K562 (cell line): Measurements from ENCODE around the gene CENPP. TPM values are rescaled to one million over a fixed set of nuclear protein-coding genes. Genes with fewer than 3 reads are reported as not detected.
A peak's percentile ranks its signal among the peaks of the same experiment; 100 is the strongest.

Experiments used
- ATAC-seq: fragments of 200-7000 bp; cut with Tn5 transposase; 3 replicates; pipeline ENCODE4 v1.9.1; 2020; ENCODE audit warnings: moderate library complexity
- BruUV-seq: library from RNA; stranded (reverse); fragments of 400-500 nt; replicated peaks from 2 replicates; lab custom pipeline; 2021; lab: Mats Ljungman, UMichigan
- CTCF ChIA-PET: fragments of 300-600 bp; formaldehyde crosslinking; extraction: SDS; loops from one replicate; lab custom pipeline; 2021; ENCODE audit warnings: low intra/inter-chr PET ratio; lab: Yijun Ruan, JAX
- POLR2A ChIA-PET: fragments of 300-600, 350-650 bp; sonication (Branson Sonifier 250); formaldehyde crosslinking; extraction: SDS; loops from one replicate; lab custom pipeline; 2021; ENCODE audit warnings: antibody characterized with exemption, inconsistent platforms; lab: Yijun Ruan, JAX
- DNase-seq, 4 experiments: peaks; one replicate each; pipeline versions ENCODE4 v3.0.0 to v3.0.0-alpha.2; 2011 to 2018; ENCODE audit warnings: low spot score in 3 of 4, mixed read lengths in 3 of 4; ENCODE audit errors: extremely low read depth in 1 of 4
- FAIRE-seq: peaks from 2 replicates; lab custom pipeline; 2011; peaks lifted over from hg19 to GRCh38; lab: Jason Lieb, UNC
- H2AFZ ChIP-seq: 2 replicates; pipeline ENCODE4 v1.6.0; 2011; ENCODE audit warnings: low read depth, low read length, control low read depth, inconsistent platforms
- H3K27ac ChIP-seq: fragments of 200-600 bp; 3 replicates; pipeline ENCODE4 v1.8.0; 2011; ENCODE audit warnings: low read depth, mild to moderate bottlenecking, control low read depth, inconsistent platforms, low read length, moderate library complexity, mixed read lengths; ENCODE audit errors: extremely low read depth
- H3K27me3 ChIP-seq, 2 experiments: fragments of 300-600 bp in 1 of 2; 2 replicates in 1 of 2; 3 replicates in 1 of 2; pipeline versions ENCODE4 v1.6.0 to v1.8.0; 2011; ENCODE audit warnings: inconsistent platforms in 2 of 2, low read length in 2 of 2, mild to moderate bottlenecking in 1 of 2, mixed read lengths in 1 of 2, moderate library complexity in 1 of 2; ENCODE audit not compliant: control insufficient read depth in 2 of 2, insufficient read depth in 2 of 2
- H3K36me3 ChIP-seq: fragments of 300-600 bp; 3 replicates; pipeline ENCODE4 v1.8.0; 2011; ENCODE audit warnings: mild to moderate bottlenecking, low read length, inconsistent platforms; ENCODE audit not compliant: control insufficient read depth, insufficient read depth
- H3K4me1 ChIP-seq, 2 experiments: fragments of 200-600 bp in 1 of 2; replicated peaks in 1 of 2; 2 replicates in 1 of 2; 3 replicates in 1 of 2; pipeline versions ENCODE4 v1.5.1 to v1.8.0; 2011; ENCODE audit warnings: inconsistent platforms in 2 of 2, low read length in 2 of 2, mild to moderate bottlenecking in 1 of 2, mixed read lengths in 1 of 2, moderate library complexity in 1 of 2; ENCODE audit not compliant: control insufficient read depth in 2 of 2, insufficient read depth in 2 of 2
- H3K4me2 ChIP-seq: 2 replicates; pipeline ENCODE4 v1.6.1; 2011; ENCODE audit warnings: low read length, control low read depth, inconsistent platforms, mixed read lengths; ENCODE audit not compliant: insufficient read depth
- H3K4me3 ChIP-seq: fragments of 200-600 bp; sonication (generic), shearing (Covaris generic); 2 replicates; pipeline ENCODE4 v1.5.1; 2016; ENCODE audit warnings: control low read depth, inconsistent platforms
- H3K79me2 ChIP-seq: fragments of 200-600 bp; 3 replicates; pipeline ENCODE4 v1.8.0; 2011; ENCODE audit warnings: low read length, inconsistent platforms; ENCODE audit not compliant: control insufficient read depth, insufficient read depth
- H3K9ac ChIP-seq, 2 experiments: 2 replicates each; pipeline versions ENCODE4 v1.6.0 to v1.6.1; 2011; ENCODE audit warnings: low read depth in 2 of 2, low read length in 2 of 2, control low read depth in 1 of 2, inconsistent platforms in 1 of 2, mild to moderate bottlenecking in 1 of 2, mixed read lengths in 1 of 2; ENCODE audit not compliant: insufficient read depth in 1 of 2
- H3K9me1 ChIP-seq: one replicate; pipeline ENCODE4 v1.6.0; 2011; ENCODE audit warnings: inconsistent platforms, mild to moderate bottlenecking, low read length, moderate library complexity; ENCODE audit not compliant: control insufficient read depth, insufficient read depth
- H3K9me3 ChIP-seq: replicated peaks from 2 replicates; pipeline ENCODE4 v1.5.1; 2011; ENCODE audit warnings: low read depth, low read length, inconsistent platforms; ENCODE audit not compliant: control insufficient read depth, insufficient read depth
- H4K20me1 ChIP-seq: replicated peaks from 2 replicates; pipeline ENCODE4 v1.6.1; 2011; ENCODE audit warnings: low read length, inconsistent platforms, mixed read lengths; ENCODE audit not compliant: control insufficient read depth, insufficient read depth
- ARID1B ChIP-seq: fragments of 450-650 bp; IDR thresholded peaks from 2 replicates; pipeline ENCODE4 v1.6.1; 2016; ENCODE audit warnings: antibody characterized with exemption, mild to moderate bottlenecking, inconsistent platforms
- ATF3 ChIP-seq, 2 experiments: fragments of 450-650 bp in 1 of 2; sonication (generic) in 1 of 2; formaldehyde crosslinking in 1 of 2; IDR thresholded peaks in 1 of 2; conservative IDR thresholded peaks in 1 of 2; 2 replicates each; pipeline versions ENCODE4 v1.6.1 to v1.8.1; 2016 to 2023; ENCODE audit warnings: mild to moderate bottlenecking in 2 of 2, moderate library complexity in 2 of 2, inconsistent platforms in 1 of 2, missing genetic modification reagents in 1 of 2
- CCAR2 ChIP-seq: fragments of 200-400 bp; formaldehyde crosslinking; IDR thresholded peaks from 2 replicates; pipeline ENCODE4 v1.6.1; 2017; ENCODE audit warnings: mild to moderate bottlenecking, low read depth, low read length
- FOXA3 ChIP-seq, 2 experiments: fragments of 450-650 bp in 1 of 2; sonication (generic) in 1 of 2; formaldehyde crosslinking; IDR thresholded peaks in 1 of 2; conservative IDR thresholded peaks in 1 of 2; 2 replicates each; pipeline versions ENCODE4 v1.4.0 to v1.8.0; 2020 to 2022; ENCODE audit warnings: mild to moderate bottlenecking in 2 of 2, missing genetic modification reagents in 1 of 2
- MNT ChIP-seq, 2 experiments: fragments of 450-650 bp; conservative IDR thresholded peaks; 2 replicates each; pipeline ENCODE4 v1.6.1; 2017; ENCODE audit warnings: mild to moderate bottlenecking in 2 of 2, moderate library complexity in 2 of 2
- ZBTB40 ChIP-seq, 2 experiments: fragments of 450-650 bp in 1 of 2; sonication (generic) in 1 of 2; formaldehyde crosslinking in 1 of 2; IDR thresholded peaks; 2 replicates each; pipeline versions ENCODE4 v1.7.1 to v1.9.0; 2016 to 2022; ENCODE audit warnings: inconsistent platforms in 1 of 2, mild to moderate bottlenecking in 1 of 2, missing genetic modification reagents in 1 of 2
- WGBS: fragments of 100-300 bp; shearing (Covaris generic); methylation state at CpG from one replicate; pipeline ENCODE4 v1.1.6; 2016; ENCODE audit warnings: low coverage, mixed read lengths; ENCODE audit not compliant: insufficient coverage; ENCODE audit errors: missing lambda C conversion rate; 5-methylcytosine and 5-hydroxymethylcytosine counted together
- in situ Hi-C: fragments of 300-500 bp; cut with MboI; formaldehyde crosslinking; loops from 4 replicates; pipeline ENCODE4 v1.15.0; 2018; ENCODE audit warnings: inconsistent platforms, mixed read lengths
- intact Hi-C: fragments of 100-400 bp; cut with micrococcal nuclease; formaldehyde crosslinking; loops from 2 replicates; pipeline ENCODE4 v1.14.2; 2022
- polyA plus RNA-seq, 8 experiments: library from polyadenylated mRNA; depleted of rRNA in 4 of 8; stranded (reverse) in 5 of 8; unstranded in 3 of 8; fragments of >200 nt; fragmentation: Nextera tagmentation in 2 of 8; fragmentation: Illumina TruSeq in 1 of 8; extraction: Ambion mirVana in 2 of 8; extraction: Trizol in 1 of 8; gene quantifications; 2 replicates each; pipeline versions ENCODE4 v1.2.1 to v1.2.3, GENCODE V29; 2011 to 2014; ENCODE audit warnings: inconsistent platforms in 1 of 8, missing spikeins in 1 of 8
- total RNA-seq, 7 experiments: library from RNA; depleted of rRNA in 6 of 7; stranded (reverse); fragments of >200 nt in 6 of 7; fragmentation: Illumina TruSeq in 2 of 7; extraction: Trizol in 2 of 7; gene quantifications; 2 replicates each; pipeline versions ENCODE4 v1.2.1 to v1.2.3, GENCODE V29; 2011 to 2021; ENCODE audit warnings: low replicate concordance in 1 of 7

The CENPP gene
- total and polyA plus RNA-seq, 9 of the 15 experiments (the other 6 are each of a cell fraction or from before 2014, with no cell fraction given): 8.0 to 28.5 (median 17.9) TPM

GRCh38 chr9:92480986-92481633, 155.4 kb downstream of the CENPP start:
- no peaks in the 10 kb centered on the region for H3K79me2 ChIP-seq
- H3K4me3 ChIP-seq: no peak overlapping the region
- no peaks in the 10 kb centered on the region for H3K9me1 ChIP-seq
- POLR2A ChIA-PET: interaction anchor here (0.7 kb wide), 1 partner anchor 250 kb away, joined by 3 read pairs; no protein-coding TSS in a partner anchor
- peak overlapping the region; percentile 32 for H2AFZ ChIP-seq
- H3K36me3 ChIP-seq: no peaks in the 10 kb centered on the region
- no peaks in the 10 kb centered on the region for H3K9me3 ChIP-seq
- H3K4me1 ChIP-seq: no peaks in the 10 kb centered on the region; a peak in 1 of 5 replicates
- BruUV-seq: no TSS peak
- in situ Hi-C loops: no loop called here
- H4K20me1 ChIP-seq: no peaks in the 10 kb centered on the region
- 13% methylated on average over 2 of the region's 2 CpGs for WGBS
- H3K9ac ChIP-seq: no peak overlapping the region
- intact Hi-C loops: no loop called here
- DNase-seq: peak in 2 of 4 experiments; percentile 32 to 49
- no peaks in the 10 kb centered on the region for H3K27me3 ChIP-seq
- CTCF ChIA-PET: no interaction called here
- no peak overlapping the region for H3K4me2 ChIP-seq
- FAIRE-seq: no peak
- ATAC-seq: peak; percentile 84
- H3K27ac ChIP-seq: no peak overlapping the region; the same call in 2 of the 3 replicates
- TF ChIP-seq ATF3 (IDR thresholded peaks at IDR 0.05) (peak; percentile 34; the same call in 1 of the 2 replicates), ATF3 (CRISPR knock-in tag; conservative IDR thresholded peaks at IDR 0.05) (no peak), ARID1B (peak; percentile 46; the same call in 1 of the 2 replicates), CCAR2 (no peak), MNT (conservative IDR thresholded peaks at IDR 0.05) (peak; percentile 37 to 58; a peak in 2 of 4 replicates), ZBTB40 (IDR thresholded peaks at IDR 0.05) (0 out of 2 replicates have a peak, but pooled peaks have one; percentile 45), ZBTB40 (CRISPR knock-in tag; IDR thresholded peaks at IDR 0.05) (no peak), FOXA3 (CRISPR knock-in tag; conservative IDR thresholded peaks at IDR 0.05 in 1 of 2, IDR thresholded peaks at IDR 0.05 in 1 of 2) (no peak)
